ENCODE measurements around the gene CRHR1.

- TF ChIP-seq CTCF (optimal IDR thresholded peaks at IDR 0.05 in 1 of 3, IDR thresholded peaks at IDR 0.05 in 1 of 3, conservative IDR thresholded peaks at IDR 0.05 in 1 of 3; ENCODE audit: extremely low read depth in 1 of 3, insufficient read depth in 2 of 3, low read length in 3 of 3) (peak; percentile 76 to 88 (median 77)), EZH2 (IDR thresholded peaks at IDR 0.05; ENCODE audit: low read length) (no peak)
Measured at GRCh38 chr17:45852535-45853297, 68.6 kb downstream of the CRHR1 start.

All from keratinocyte (primary cell).